HUES6 (cell line): ENCODE measurements around the gene MYMX.
A peak's percentile ranks its signal among the peaks of the same experiment; 100 is the strongest.
"Not testable (repeated sequence)": the region's sequence is repeated elsewhere in the genome, so short reads cannot be mapped to it uniquely, and the experiment has no call there.

Experiments used
- H3K27ac ChIP-seq: 2 replicates; pipeline ENCODE4 v1.7.0; 2013; ENCODE audit warnings: low read depth, mild to moderate bottlenecking, low read length, inconsistent platforms
- H3K27me3 ChIP-seq: 2 replicates; pipeline ENCODE4 v1.6.1; 2013; ENCODE audit warnings: low read length; ENCODE audit not compliant: control insufficient read depth, insufficient read depth
- H3K36me3 ChIP-seq: 2 replicates; pipeline ENCODE4 v1.6.1; 2013; ENCODE audit warnings: low read length; ENCODE audit not compliant: control insufficient read depth, insufficient read depth
- H3K4me1 ChIP-seq: 2 replicates; pipeline ENCODE4 v1.6.1; 2013; ENCODE audit warnings: low read length; ENCODE audit not compliant: control insufficient read depth, insufficient read depth
- H3K4me3 ChIP-seq: 2 replicates; pipeline ENCODE4 v1.5.1; 2013; ENCODE audit warnings: low read depth, low read length
- H3K9ac ChIP-seq: one replicate; pipeline ENCODE4 v1.6.1; 2013; ENCODE audit warnings: mild to moderate bottlenecking, low read length
- H3K9me3 ChIP-seq: 2 replicates; pipeline ENCODE4 v1.6.1; 2013; ENCODE audit warnings: low read depth, low read length; ENCODE audit not compliant: control insufficient read depth, insufficient read depth

Gene MYMX

GRCh38 chr6:44178424-44179071 lies 38.2 kb upstream of the MYMX start:
- Histone ChIP-seq H3K36me3 (no peaks in the 10 kb centered on the region), H3K9ac (no peak overlapping the region), H3K9me3 (no peaks in the 10 kb centered on the region), H3K27ac (no peak overlapping the region), H3K4me1 (peaks cover 15% of the 10 kb centered on the region), H3K27me3 (no peaks in the 10 kb centered on the region), H3K4me3 (no peak overlapping the region)

- no peak overlapping the region for H3K27ac ChIP-seq
- H3K36me3 ChIP-seq = no peaks in the 10 kb centered on the region
- no peaks in the 10 kb centered on the region for H3K27me3 ChIP-seq
- no peaks in the 10 kb centered on the region for H3K9me3 ChIP-seq
- no peak overlapping the region for H3K4me3 ChIP-seq
- no peak overlapping the region for H3K9ac ChIP-seq
- peaks cover 16% of the 10 kb centered on the region for H3K4me1 ChIP-seq
Observed at GRCh38 chr6:44179072-44179536, 37.6 kb upstream of the MYMX start.

GRCh38 chr6:44179648-44180047 lies 37.1 kb upstream of the MYMX start:
- Histone ChIP-seq H3K9ac (no peak overlapping the region), H3K27ac (no peak overlapping the region)

GRCh38 chr6:44180406-44180805 lies 36.3 kb upstream of the MYMX start:
- Histone ChIP-seq H3K9me3 (no peaks in the 10 kb centered on the region), H3K4me1 (peaks cover 16% of the 10 kb centered on the region), H3K9ac (no peak overlapping the region), H3K27me3 (no peaks in the 10 kb centered on the region), H3K36me3 (no peaks in the 10 kb centered on the region), H3K27ac (no peak overlapping the region), H3K4me3 (no peak overlapping the region)

More at GRCh38 chr6:44179648-44180047, 37.1 kb upstream of the MYMX start:
- Histone ChIP-seq H3K27me3 (no peaks in the 10 kb centered on the region), H3K4me1 (peaks cover 16% of the 10 kb centered on the region), H3K4me3 (no peak overlapping the region), H3K9me3 (no peaks in the 10 kb centered on the region), H3K36me3 (no peaks in the 10 kb centered on the region)

- Histone ChIP-seq H3K36me3 (no peaks in the 10 kb centered on the region), H3K4me1 (peaks cover 17% of the 10 kb centered on the region), H3K27me3 (no peaks in the 10 kb centered on the region), H3K27ac (no peak overlapping the region), H3K9me3 (no peaks in the 10 kb centered on the region), H3K9ac (no peak overlapping the region), H3K4me3 (no peak overlapping the region)
Observed at GRCh38 chr6:44180886-44181285, 35.8 kb upstream of the MYMX start.

- H3K36me3 ChIP-seq, H3K27ac ChIP-seq, H3K9me3 ChIP-seq, H3K4me3 ChIP-seq, H3K27me3 ChIP-seq, H3K9ac ChIP-seq: not testable (repeated sequence)
- peaks cover 15% of the 10 kb centered on the region for H3K4me1 ChIP-seq
Observed at GRCh38 chr6:44181784-44182183, 34.9 kb upstream of the MYMX start.

- H3K36me3 ChIP-seq = no peaks in the 10 kb centered on the region
- no peak overlapping the region for H3K4me3 ChIP-seq
- H3K9ac ChIP-seq = no peak overlapping the region
- peaks cover 13% of the 10 kb centered on the region for H3K4me1 ChIP-seq
- H3K9me3 ChIP-seq = no peaks in the 10 kb centered on the region
- H3K27ac ChIP-seq = no peak overlapping the region
- no peaks in the 10 kb centered on the region for H3K27me3 ChIP-seq
Observed at GRCh38 chr6:44182911-44183390, 33.8 kb upstream of the MYMX start.

GRCh38 chr6:44183783-44184182 lies 32.9 kb upstream of the MYMX start:
- H3K9ac ChIP-seq = no peak overlapping the region
- no peaks in the 10 kb centered on the region for H3K36me3 ChIP-seq
- no peaks in the 10 kb centered on the region for H3K9me3 ChIP-seq
- peaks cover 13% of the 10 kb centered on the region for H3K4me1 ChIP-seq
- H3K4me3 ChIP-seq = no peak overlapping the region
- no peaks in the 10 kb centered on the region for H3K27me3 ChIP-seq
- no peak overlapping the region for H3K27ac ChIP-seq

GRCh38 chr6:44185356-44185755 lies 31.4 kb upstream of the MYMX start:
- not testable (repeated sequence) for H3K9ac ChIP-seq, H3K4me3 ChIP-seq, H3K9me3 ChIP-seq, H3K36me3 ChIP-seq, H3K27me3 ChIP-seq, H3K27ac ChIP-seq
- peaks cover 13% of the 10 kb centered on the region for H3K4me1 ChIP-seq

- Histone ChIP-seq H3K27me3 (no peaks in the 10 kb centered on the region), H3K9me3 (no peaks in the 10 kb centered on the region), H3K27ac (no peak overlapping the region), H3K9ac (peak overlapping the region; percentile 22), H3K4me1 (peaks cover 13% of the 10 kb centered on the region), H3K4me3 (no peak overlapping the region), H3K36me3 (no peaks in the 10 kb centered on the region)
Observed at GRCh38 chr6:44185953-44186634, 30.6 kb upstream of the MYMX start.

- Histone ChIP-seq H3K4me3 (no peak overlapping the region), H3K27me3 (no peaks in the 10 kb centered on the region), H3K9me3 (no peaks in the 10 kb centered on the region), H3K4me1 (peaks cover 13% of the 10 kb centered on the region), H3K36me3 (no peaks in the 10 kb centered on the region), H3K27ac (no peak overlapping the region), H3K9ac (no peak overlapping the region)
Observed at GRCh38 chr6:44186635-44187025, 30.1 kb upstream of the MYMX start.
